ENCODE data around the gene ZDHHC14.
"Not testable (repeated sequence)": the region's sequence is repeated elsewhere in the genome, so short reads cannot be mapped to it uniquely, and the experiment has no call there.

The ZDHHC14 gene

DNA sequence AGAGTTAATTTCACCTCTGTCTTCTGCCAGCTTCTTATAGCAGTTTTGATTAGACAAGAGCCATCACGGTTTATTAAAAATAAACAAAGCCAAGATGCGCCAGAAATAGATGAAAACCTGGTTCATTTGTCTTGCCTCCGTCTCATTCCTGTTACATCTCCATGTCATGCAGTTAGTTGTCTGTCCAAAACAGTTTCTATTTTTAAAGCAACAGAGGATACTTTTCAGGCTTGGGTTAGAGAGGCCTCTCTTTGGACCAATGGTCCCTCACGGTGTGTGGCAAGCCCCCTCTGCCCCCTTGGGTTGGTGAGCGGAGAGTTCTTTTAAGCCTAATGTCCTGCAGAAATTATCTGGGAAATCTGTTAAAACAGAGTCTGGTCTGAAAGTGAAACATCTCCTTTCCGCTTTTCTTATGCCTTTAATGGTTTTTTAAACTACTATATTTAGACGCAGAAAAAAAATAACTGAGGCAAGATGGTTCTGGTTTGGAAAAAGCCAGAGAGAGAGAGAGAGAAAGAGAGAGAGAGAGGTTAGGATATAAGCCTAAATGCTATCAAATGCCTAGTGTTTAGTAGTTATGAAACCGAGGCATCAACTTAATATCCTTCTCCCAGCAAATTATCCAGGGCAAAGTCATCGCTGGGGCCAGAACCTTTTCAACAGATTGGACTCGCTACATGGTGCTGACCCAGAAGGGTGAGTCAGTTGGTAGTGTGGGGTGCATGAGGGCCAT lies 64.5 kb downstream of the ZDHHC14 start:
- no peak for DNase-seq (ENCODE audit: low read depth)

DNA sequence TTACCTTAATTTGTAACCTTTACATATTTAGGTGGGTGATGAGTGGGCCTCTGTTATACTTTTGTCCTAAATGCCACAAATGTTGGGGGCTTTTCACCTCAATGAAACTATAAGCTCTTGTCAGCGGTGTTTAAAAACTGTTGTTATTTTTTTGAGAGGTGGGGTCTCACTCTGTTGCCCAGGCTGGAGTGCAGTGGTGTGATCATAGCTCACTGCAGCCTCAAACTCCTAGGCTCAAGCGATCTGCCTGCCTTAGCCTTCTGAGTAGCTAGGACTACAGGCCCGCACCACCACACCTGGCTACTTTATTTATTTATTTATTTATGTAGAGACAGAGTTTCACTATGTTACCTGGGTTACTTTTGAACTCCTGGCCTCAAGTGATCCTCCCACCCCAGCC lies 66.7 kb downstream of the ZDHHC14 start:
- DNase-seq (ENCODE audit: low read depth): no peak

DNA sequence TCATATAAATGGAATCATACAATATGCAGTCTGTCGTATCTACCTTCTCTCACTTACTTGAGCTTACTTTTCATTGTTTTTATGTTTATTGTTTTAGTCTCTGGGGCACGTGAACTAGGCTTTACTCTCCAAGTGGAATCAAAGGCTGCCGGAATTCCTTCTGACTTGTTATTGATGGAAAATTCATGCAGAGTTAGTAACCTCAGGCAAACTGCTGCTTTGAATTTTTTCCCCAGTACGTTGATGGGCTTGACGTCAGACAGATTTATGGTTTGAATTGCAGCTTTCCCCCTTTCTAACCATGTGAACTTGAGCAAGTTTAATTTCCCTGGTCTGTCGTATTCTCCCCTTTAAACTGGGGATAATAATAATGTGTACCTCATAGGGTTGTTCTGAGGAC lies 68.6 kb downstream of the ZDHHC14 start:
- no peak for DNase-seq (ENCODE audit: low read depth)

DNA sequence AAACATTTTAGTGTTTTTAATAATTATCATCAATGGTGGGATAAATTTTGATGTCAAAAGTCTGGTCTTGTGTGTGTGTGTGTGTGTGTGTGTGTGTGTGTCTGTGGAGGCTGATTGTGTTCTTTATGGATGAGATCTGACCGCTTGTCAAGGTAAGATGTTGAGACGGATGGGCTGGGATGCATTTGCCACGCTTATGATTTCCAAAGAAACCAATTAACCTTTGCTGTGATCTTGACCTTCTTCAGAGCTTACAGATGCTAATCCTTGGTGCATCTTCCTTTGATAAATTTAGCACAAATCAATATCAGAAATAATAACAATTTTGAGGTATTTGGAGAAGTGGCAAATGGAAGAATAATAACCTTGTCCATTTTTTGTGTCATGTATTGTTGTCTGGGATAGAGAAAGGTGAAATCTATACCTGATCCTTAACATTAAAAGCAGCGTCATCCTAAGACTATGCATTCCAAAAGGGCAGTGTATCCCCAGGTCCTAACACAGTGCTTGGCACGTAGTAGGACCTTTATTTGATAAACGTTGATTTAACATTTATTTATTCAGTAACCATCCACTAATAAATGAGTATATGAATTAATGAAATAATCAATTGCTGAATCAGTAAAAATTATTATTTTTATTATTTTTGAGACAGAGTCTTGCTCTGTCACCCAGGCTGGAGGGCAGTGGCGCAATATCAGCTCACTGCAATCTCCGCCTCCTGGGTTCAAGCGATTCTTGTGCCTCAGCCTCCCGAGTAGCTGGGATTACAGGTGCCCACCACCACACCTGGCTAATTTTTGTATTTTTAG lies 70.1 kb downstream of the ZDHHC14 start:
- no peak for DNase-seq (ENCODE audit: low read depth)

DNA sequence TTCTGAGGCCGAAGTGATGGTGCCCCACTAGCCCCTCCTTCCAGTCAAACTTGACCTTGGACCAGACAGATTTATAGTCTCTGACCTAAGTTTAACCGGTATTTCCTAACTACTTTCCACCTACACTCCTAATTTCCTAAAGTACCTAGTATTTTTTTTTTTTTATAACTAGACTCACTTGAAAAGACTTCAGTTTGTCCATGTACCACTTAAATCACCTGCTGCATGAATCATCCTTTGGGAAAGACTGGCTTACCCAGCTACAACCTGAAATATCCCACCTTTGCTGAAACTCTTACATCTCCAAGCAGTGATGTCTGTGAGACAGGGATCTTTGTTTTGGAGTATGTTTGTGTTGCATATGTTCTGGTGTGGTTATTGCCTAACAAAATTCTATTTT lies 71.1 kb downstream of the ZDHHC14 start:
- DNase-seq (ENCODE audit: low read depth): no peak

DNA sequence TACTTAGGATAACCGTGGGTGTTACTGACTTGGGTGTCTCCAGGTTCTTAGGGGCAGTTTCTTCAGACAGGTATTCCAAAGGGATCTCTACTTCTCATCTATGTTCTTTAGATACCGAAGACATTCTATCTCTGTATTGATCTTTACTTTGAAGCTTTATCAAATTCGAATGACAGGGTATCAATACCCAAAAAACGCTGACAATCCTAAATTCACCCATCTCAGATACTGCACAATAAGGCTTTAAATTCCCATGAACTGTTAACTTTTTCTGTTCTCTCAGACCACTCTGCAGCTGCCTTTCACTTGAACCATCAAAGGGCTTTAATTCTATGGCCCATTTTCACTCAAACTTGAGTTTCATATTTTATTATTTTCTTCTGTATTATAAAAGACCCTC lies 72.1 kb downstream of the ZDHHC14 start:
- no peak for DNase-seq (ENCODE audit: low read depth)

DNA sequence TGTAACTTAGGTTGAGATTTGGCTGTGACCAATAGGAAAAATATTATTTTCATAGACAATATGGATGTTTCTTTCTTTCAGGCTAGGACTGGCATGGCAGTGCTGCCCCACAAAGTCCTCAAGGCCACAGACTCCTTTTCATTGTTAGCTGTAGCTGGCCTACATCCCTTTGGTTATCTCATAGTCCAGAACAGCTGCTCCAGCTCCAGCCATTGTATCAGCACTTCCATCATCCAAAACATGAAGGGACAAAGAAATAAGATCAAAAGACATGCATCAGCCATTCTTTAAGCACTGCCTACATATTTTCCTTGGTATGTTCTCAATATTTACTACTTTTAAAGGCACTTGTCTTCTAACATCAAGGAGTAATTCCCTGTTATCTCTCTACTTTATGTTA lies 73.0 kb downstream of the ZDHHC14 start:
- no peak for DNase-seq (ENCODE audit: low read depth)

DNA sequence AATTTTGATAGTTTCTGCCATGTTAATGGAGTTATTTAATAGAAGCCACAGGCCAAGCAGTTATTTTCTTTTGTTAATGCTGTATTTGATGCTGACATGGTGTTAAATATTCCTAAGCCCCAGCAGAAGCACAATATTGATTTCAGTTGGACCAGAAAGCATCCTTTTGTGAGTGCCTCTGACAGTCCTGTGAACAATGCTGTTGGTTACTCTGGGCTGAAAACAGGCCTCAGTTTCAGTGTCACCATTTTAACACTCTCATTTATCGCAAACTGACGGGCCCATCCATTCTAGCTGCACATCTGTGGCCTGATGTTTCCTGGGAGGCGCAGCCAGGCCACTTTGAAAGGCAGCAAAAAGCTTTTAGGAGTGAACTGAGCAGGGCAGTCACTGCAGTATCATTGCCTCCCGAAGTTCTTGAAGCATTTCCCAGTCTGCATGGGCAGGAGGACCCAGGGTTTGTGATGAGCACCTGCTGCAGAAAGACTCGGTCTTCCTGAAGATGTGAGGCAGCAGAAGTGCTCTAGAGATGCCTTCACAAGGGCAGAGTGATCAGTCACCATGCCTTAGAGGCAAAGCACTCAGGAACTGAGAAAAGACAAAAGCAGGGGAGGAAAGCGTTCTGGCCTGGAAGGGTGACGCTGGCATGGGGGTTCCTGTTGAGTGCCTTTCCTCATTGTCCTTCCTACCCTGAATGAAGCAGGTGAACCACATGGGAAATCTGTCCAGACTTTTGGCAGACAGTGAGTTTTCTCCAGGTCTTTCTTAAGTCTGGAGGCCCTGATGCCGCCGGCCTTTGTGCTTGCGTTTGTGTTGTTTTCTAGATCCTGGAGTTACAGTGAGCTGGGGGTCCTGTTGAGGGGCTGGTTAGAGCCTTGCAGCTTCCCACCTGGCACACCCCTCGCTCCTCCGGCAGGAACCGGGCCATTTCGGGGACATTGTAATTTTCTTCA lies 74.0 kb downstream of the ZDHHC14 start:
- no peak for DNase-seq (ENCODE audit: low read depth)

DNA sequence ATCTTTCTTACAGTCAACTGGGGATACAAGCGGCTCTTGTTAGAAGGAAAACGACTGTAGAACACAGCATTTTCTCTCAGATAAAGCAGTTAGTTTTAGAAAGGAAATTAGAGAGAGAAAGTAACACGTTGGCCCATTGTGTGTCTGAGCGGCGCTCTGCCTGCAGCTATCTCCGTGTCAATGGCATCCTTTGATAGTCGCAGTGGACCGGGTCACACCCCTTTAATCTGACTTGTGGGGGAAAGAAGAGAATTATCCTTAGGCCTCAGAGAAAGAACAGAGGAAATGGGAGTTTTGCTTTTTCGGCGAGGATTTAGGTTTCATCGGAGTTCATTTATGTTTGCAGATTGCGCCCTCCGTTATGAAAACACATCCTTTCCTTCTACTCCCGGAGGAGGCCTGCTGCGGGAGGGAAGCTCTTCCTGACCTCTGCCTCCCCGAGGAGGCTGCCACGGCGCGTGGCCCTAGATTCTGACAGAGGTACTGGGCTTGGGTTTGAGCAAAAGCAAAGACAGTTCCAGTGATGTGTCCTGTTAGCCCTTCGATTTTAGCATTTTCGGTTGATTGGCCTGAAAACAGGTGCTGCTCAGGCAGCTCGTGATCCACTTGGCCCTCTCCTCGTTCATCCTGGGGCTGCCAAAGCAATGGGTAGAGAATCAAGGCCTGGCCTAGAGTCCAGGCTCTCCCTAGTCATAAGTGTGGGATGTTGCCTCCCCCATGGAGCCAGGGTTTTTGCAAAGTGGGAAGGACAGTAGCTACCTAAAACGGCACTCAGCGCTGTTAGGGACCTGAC lies 74.9 kb downstream of the ZDHHC14 start:
- DNase-seq (ENCODE audit: low read depth): no peak

DNA sequence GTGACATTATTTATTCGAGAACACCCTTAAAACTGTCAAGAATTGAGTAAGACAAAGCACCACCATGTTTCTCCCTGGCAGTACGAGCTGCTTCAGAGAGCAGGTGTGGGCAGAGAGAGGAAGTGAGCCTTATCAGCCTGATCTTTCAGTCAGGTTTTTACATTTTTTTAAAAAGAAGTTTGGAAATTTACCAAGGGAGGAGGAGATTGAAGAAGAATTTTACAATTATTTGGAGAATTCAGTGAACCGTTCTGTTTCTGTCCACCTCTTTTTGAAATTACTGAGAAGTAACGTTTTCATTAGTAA lies 75.5 kb downstream of the ZDHHC14 start:
- no peak for DNase-seq (ENCODE audit: low read depth)

DNA sequence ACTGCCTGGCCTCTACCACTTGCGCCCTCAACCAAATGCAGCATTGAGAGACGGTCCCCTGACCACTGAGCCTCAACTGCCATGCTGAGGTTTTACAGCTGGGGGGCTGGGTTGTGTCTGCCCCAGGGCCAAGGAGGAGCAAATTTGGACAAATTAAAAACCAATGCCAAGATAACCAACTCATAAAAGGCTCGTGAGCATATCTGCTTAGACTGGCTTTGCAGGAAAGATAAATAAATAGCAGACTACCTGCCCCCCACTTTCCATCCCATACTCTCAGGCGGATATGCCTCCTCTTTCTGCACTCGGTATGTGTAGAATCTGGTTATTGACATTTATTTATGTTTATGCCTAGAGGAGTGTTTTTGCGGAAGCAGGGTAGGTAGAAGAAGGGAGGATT lies 76.8 kb downstream of the ZDHHC14 start:
- DNase-seq (ENCODE audit: low read depth): no peak

DNA sequence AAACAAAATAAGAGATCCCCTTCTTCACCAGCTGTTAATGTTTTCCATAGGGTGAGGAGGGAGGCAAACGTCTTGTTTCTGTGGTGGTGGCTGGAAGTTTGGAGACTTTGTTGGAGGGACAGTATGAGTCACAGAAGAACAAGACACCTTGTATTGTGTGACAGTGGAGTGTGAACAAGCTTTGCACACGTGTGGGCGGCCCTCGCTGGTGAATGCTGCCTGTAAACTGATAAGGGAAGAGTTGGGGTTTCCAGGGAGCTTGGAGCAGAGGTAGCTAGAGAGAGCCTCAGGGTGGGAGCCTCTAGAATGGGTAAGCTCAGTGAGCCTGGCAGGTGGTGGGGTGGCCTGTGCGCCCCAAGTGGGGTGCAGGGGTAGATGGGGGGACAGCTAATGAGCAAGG lies 78.3 kb downstream of the ZDHHC14 start:
- no peak for DNase-seq (ENCODE audit: low read depth)

DNA sequence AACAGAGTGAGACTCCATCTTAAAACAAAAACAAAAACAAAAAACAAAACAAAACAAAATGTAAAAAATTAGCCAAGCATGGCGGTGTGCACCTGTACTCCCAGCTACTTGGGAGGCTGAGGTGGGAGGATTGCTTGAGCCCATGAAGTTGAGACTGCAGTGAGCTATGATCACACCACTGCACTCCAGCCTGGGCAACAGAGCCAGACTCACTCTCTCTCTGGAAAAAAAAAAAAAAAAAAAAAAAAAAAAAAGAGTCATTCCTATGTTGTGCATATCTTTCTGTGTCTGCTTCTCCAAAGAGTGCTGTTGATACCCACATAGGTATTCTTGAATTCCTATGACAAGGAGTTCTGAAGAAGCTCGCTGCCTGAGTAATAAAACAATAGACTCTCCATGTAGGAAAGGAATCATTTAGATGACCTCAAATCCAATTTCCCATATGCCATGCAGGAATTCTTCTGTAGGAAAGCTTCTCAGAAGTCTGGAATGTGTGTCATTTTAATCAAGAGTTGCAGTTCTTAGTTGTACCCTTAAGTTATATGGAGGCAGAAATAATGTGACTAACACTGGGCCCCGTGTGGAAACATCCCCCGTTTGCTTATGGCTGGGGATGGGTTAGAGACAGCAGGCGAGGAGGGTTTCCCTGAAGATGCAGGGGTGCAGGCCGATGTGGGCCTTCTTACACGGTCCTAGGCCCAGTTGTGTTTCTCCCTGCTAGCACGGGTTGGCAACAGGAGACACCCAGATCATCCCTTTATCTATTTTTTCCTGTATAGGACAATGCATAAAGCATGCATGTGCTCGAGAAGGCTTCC lies 79.4 kb downstream of the ZDHHC14 start:
- no peak for DNase-seq (ENCODE audit: low read depth)

DNA sequence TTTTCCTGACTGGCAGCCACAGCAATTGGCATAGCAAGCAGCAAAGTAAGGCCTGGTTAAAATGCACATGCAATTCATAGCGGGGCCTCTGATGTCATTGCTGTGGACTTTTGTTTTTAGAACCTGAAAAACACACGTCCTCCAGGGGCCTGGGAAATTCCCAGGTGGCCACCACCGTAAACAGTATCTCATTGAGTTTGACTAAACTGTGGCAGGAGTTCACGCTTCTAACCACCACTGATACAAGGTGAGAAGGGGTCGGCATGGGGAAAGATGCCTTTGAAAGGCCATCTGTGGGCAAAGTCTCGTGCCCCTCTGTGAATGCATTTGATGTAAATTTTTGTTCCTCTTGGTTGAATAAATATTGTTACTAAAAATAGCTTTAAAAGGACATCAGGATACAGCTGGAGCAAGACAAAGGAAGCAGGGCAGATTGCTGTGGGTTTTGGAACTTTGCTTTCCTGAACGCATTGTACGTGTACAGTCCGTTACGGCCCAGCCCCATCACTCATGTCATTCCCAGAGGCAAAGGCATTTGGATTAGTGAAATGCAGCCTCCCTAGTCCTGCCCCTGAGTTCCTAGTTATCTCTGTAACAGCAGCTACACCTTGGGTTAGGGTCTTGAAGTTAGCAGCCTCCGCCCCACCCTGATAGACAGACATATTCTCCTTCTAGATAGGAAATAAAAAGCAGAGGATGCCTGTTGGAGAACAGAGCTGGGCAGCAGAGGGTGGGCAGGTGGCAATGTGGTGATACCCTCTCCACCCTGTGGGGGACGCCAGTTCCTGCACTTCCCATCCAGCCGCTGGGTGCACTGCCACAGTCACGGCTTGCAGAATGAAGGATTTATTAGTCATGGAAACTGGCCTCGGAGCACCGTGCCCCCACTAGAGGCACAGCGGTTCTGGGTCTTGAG lies 80.3 kb downstream of the ZDHHC14 start:
- DNase-seq (ENCODE audit: low read depth): no peak

DNA sequence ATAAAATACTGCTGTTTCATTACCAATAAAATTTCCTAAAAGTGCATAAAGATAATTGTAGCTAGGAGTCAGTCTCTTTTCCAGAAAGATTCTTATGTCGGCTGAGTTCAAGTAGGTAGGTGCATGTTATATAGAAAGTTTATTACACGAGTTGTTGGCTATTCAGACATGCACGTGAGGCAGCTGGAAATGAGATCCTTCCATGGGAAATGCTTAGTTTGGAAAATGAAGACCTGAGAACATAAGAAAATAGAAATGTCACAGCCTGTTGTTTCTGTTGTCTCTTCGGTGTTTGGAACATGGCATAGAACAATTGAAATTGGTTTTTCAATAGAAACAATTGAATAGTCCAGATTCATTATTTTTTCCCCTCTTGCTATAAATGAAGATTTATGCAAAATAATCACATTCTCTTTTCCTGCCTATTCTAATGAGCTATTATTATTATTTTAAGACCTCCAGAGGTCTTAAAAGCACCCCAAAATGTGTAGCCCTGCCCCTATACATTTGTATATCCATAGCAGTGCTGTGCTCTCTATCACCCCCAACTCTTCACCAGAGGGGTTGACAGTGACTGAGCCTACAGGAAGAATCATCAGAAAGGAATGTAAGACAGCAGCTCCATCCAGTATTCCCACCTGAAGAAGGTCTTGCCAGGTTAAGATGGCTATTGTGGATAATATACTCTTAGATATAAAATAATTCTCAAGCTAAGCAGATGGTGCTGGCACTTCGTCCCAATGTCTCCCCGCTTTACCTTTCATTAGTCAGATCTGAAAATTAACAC lies 82.2 kb downstream of the ZDHHC14 start:
- DNase-seq (ENCODE audit: low read depth): no peak

DNA sequence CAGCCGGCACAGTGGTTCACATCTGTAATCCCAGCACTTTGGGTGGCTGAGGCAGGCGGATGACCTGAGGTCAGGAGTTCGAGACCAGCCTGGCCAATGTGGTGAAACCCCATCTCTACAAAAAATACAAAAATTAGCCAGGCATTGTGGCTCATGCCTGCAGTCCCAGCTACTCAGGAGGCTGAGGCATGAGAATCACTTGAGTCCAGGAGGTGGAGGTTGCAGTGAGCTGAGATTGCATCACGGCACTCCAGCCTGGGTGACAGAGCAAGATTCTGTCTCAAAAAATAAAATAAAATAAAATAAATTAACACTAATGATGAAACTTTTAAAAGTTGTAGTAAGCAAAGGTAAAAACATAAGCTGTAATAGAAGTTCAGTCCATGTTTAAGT lies 82.7 kb downstream of the ZDHHC14 start:
- DNase-seq (ENCODE audit: low read depth): not testable (repeated sequence)

DNA sequence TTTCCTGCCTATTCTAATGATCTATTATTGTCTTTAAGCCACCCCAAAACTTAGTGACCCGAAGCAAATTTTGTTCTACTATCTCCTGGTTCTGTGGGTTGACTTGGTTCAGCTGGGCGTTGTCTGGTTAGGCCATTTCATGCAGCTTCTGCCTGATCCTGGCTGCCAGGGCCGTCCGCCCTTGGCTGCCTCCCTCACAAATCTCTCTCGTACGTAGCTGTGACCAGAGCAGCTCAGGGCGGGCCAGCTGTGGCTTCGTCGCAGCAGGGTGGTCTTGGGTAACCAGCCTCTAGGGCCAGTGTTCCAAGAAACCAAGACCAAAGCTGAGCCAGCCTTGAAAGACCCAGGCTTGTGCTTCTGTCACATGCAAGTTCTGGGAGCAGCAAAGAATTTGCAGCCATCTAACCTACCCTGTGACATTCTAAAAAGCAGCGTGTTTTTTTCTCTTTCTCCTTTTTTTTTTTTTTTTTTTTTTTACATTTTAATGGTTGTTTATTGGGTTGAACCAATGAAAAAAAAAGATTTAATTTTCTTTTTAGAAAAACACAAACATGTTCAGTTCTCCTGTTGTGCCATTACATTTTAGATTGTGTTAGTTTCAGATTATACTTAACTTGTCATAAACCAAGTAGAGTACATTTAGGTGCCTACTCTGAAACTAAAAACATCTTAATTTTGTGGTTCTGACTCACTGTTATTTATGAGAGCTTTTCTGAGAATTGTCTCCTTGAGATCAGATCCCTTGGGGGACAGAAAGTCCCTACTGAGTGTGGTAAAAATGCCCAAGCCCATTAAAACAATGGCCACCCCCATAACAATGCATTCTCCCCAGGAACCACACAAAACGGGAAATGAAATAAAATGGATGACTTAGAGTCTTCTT lies 83.9 kb downstream of the ZDHHC14 start:
- no peak for DNase-seq (ENCODE audit: low read depth)

DNA sequence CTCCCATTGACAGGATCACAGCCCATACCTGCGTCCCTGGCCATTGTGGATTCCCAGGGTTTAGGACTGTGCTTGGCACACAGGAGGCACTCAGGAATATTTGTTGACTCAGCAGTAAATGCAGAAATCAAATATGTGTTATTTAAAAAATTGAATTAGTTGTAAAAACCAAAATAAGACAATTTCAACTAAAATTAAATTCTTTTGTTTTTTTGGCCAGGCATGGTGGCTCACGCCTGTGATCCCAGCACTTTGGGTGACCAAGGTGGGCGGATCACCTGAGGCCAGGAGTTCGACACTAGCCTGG lies 85.3 kb downstream of the ZDHHC14 start:
- DNase-seq (ENCODE audit: low read depth): no peak
